ENCODE measurements around the gene ADGRF3.
A peak's percentile ranks its signal among the peaks of the same experiment; 100 is the strongest.

The ADGRF3 gene

GRCh38 chr2:26317377-26318105 lies 29.0 kb downstream of the ADGRF3 start:
- TF ChIP-seq, protein P1, sequence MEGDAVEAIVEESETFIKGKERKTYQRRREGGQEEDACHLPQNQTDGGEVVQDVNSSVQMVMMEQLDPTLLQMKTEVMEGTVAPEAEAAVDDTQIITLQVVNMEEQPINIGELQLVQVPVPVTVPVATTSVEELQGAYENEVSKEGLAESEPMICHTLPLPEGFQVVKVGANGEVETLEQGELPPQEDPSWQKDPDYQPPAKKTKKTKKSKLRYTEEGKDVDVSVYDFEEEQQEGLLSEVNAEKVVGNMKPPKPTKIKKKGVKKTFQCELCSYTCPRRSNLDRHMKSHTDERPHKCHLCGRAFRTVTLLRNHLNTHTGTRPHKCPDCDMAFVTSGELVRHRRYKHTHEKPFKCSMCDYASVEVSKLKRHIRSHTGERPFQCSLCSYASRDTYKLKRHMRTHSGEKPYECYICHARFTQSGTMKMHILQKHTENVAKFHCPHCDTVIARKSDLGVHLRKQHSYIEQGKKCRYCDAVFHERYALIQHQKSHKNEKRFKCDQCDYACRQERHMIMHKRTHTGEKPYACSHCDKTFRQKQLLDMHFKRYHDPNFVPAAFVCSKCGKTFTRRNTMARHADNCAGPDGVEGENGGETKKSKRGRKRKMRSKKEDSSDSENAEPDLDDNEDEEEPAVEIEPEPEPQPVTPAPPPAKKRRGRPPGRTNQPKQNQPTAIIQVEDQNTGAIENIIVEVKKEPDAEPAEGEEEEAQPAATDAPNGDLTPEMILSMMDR (IDR thresholded peaks at IDR 0.05; ENCODE audit: insufficient read depth, low read length, poor library complexity, severe bottlenecking): no peak
- no peak for DNase-seq (ENCODE audit: extremely low read depth, insufficient read length)
- Histone ChIP-seq H3K27me3 (replicated peaks; ENCODE audit: control insufficient read depth, insufficient read depth, low read length) (no peaks in the 10 kb centered on the region), H3K36me3 (ENCODE audit: control insufficient read depth, insufficient read depth, low read length) (no peaks in the 10 kb centered on the region), H3K4me3 (replicated peaks; ENCODE audit: low read depth, low read length) (no peak overlapping the region)

- no peak overlapping the region for H3K4me3 ChIP-seq (replicated peaks; ENCODE audit: low read depth, low read length)
- H3K36me3 ChIP-seq (ENCODE audit: control insufficient read depth, insufficient read depth, low read length): no peaks in the 10 kb centered on the region
- DNase-seq (ENCODE audit: extremely low read depth, insufficient read length): no peak
- no peaks in the 10 kb centered on the region for H3K27me3 ChIP-seq (replicated peaks; ENCODE audit: control insufficient read depth, insufficient read depth, low read length)
- TF ChIP-seq, protein P1 (IDR thresholded peaks at IDR 0.05; ENCODE audit: insufficient read depth, low read length, poor library complexity, severe bottlenecking): no peak
Measured at GRCh38 chr2:26316845-26317244, 29.7 kb downstream of the ADGRF3 start.

DNA sequence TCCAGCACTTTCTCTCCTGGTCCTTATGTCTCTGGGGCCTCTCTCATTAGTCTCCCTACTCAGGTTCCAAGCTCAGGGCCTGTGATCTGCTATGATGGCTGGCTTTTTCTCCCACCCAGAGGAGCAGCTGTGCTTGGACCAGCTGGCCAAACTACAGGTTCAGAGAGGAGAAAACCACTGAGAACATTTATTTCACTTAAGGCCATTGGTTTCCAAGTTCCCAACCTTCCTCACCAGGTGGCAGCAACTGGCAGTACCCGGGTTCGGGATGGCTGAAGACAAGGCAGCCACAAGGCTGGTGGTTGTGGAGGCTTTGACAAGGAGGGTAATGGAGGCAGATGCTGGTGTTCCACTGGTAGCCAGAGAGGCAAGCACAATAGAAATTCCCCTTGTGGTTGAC lies 30.5 kb downstream of the ADGRF3 start:
- Histone ChIP-seq H3K36me3 (ENCODE audit: control insufficient read depth, insufficient read depth, low read length) (no peaks in the 10 kb centered on the region), H3K4me3 (replicated peaks; ENCODE audit: low read depth, low read length) (no peak overlapping the region), H3K27me3 (replicated peaks; ENCODE audit: control insufficient read depth, insufficient read depth, low read length) (no peaks in the 10 kb centered on the region)
- no peak for DNase-seq (ENCODE audit: extremely low read depth, insufficient read length)
- TF ChIP-seq, protein P1 (IDR thresholded peaks at IDR 0.05; ENCODE audit: insufficient read depth, low read length, poor library complexity, severe bottlenecking): peak; percentile 7

DNA sequence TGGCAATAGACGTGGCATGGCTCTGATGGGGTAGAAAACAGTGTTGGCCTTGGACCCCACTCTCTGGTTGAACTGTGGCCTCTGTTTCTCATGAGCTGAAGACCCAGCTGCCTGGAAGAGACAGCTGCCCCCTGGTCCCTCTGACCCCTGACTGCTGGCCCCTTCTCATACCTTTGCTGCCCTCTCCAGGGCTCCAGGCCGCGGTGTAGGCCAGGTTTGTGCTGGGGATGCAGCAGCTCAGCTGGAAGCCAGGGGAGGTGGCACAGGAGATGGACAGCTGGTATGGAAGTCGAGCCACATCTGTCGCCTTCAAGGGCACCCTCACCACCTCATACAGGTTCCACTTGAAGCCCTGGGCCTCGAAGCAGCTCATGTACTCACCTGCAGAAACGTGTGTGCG lies 32.3 kb downstream of the ADGRF3 start:
- Histone ChIP-seq H3K4me3 (replicated peaks; ENCODE audit: low read depth, low read length) (no peak overlapping the region), H3K27me3 (replicated peaks; ENCODE audit: control insufficient read depth, insufficient read depth, low read length) (no peaks in the 10 kb centered on the region), H3K36me3 (ENCODE audit: control insufficient read depth, insufficient read depth, low read length) (no peaks in the 10 kb centered on the region)
- no peak for DNase-seq (ENCODE audit: extremely low read depth, insufficient read length)
- TF ChIP-seq, protein P1 (IDR thresholded peaks at IDR 0.05; ENCODE audit: insufficient read depth, low read length, poor library complexity, severe bottlenecking): no peak

DNA sequence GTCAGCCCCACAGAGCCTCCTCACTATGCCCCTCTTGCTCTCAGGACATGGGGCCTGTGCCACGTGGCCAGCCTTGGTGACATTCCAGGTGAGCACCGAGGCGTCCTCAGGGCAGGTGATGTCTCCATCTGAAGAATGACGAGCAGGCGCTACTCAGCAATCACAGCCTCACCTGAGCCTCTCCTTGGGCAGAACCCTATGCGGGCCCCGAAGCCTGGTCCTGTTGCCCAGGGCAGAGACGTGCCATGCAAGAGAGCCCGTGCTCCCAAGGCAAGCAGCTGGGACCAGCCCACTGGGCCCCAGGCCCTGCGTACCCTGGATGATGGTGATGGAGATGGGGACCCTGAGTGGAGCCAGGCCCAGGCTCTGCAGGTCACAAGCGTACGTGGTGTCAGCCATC lies 33.1 kb downstream of the ADGRF3 start:
- Histone ChIP-seq H3K27me3 (replicated peaks; ENCODE audit: control insufficient read depth, insufficient read depth, low read length) (no peaks in the 10 kb centered on the region), H3K36me3 (ENCODE audit: control insufficient read depth, insufficient read depth, low read length) (no peaks in the 10 kb centered on the region), H3K4me3 (replicated peaks; ENCODE audit: low read depth, low read length) (no peak overlapping the region)
- DNase-seq (ENCODE audit: extremely low read depth, insufficient read length): no peak
- TF ChIP-seq, protein P1 (IDR thresholded peaks at IDR 0.05; ENCODE audit: insufficient read depth, low read length, poor library complexity, severe bottlenecking): no peak

GRCh38 chr2:26312471-26312870 lies 34.1 kb downstream of the ADGRF3 start:
- Histone ChIP-seq H3K36me3 (ENCODE audit: control insufficient read depth, insufficient read depth, low read length) (no peaks in the 10 kb centered on the region), H3K4me3 (replicated peaks; ENCODE audit: low read depth, low read length) (no peak overlapping the region), H3K27me3 (replicated peaks; ENCODE audit: control insufficient read depth, insufficient read depth, low read length) (no peaks in the 10 kb centered on the region)
- TF ChIP-seq, protein P1 (IDR thresholded peaks at IDR 0.05; ENCODE audit: insufficient read depth, low read length, poor library complexity, severe bottlenecking): no peak
- no peak for DNase-seq (ENCODE audit: extremely low read depth, insufficient read length)
